CD4-positive, alpha-beta T cell treated with Interleukin-4 for 4 hours (primary cell): ENCODE measurements around the gene ADH4.

Source experiments
- DNase-seq: peaks from one replicate; pipeline ENCODE4 v3.0.0-alpha.2; 2020

ADH4 gene

DNA sequence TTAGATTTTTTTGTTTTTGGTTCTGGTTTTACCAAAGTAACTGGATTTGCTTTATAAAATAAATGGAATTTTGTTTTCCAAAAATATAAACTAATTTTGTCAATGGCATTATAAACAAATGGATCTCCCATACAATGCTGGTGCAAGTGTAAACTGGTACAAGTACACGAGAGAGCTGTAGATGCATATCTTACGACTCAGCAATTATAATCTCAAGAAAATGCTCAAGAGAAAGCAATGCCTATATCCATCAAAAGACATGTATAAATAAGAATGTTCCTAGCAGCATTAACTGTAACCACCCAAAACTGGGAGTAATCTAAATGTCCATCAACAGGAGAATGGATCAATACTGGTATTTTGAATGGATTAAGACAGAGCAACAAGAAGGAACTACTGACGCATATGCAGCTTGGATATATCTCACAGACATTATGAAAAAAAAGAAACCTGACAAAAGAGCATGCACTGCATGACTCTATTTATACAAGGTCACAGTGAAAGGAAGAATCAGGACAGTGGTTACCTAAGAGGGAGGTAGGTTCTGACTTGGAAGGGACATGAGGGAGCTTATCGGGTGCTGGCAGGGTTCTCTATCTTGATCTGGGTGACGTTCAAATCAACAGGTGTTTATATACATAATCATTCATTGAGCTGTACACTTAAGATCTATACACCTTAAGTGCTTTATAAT, 65.0 kb downstream of the ADH4 start:
- no peak for DNase-seq

DNA sequence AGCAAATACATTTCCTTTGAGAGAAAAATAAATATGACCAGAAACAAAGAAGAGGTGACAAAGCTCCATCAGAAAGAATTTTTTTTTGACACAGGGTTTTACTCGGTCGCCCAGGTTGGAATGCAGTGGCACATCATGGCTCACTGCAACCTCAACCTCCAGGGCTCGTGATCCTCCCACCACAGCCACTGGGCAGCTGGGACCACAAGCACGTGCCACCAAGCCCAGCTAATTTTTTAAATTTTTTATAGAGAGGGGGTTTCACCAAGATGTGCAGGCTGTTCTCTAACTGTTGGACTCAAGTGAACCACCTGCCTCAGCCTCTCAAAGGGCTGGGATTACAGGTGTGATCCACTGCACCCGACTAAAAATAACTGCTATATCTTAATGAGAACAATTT, 65.8 kb downstream of the ADH4 start:
- no peak for DNase-seq

DNA sequence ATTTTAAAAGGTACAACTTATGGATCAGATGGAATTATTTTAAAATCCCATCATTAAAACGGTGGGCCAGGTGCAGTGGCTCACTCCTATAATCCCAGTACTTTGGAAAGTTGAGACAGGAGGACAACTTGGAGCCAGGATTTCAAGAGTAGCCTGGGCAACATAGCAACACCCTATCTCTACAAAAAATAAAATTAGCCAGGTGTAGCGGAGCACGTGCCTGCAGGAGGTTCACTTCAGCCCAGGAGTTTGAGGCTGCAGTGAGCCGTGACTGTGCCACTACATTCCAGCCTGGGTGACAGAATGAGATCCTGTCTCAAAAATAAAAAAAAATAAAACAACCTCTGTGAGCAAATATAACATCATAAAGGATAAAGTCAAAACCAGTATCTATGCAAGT, 66.9 kb downstream of the ADH4 start:
- no peak for DNase-seq

DNA sequence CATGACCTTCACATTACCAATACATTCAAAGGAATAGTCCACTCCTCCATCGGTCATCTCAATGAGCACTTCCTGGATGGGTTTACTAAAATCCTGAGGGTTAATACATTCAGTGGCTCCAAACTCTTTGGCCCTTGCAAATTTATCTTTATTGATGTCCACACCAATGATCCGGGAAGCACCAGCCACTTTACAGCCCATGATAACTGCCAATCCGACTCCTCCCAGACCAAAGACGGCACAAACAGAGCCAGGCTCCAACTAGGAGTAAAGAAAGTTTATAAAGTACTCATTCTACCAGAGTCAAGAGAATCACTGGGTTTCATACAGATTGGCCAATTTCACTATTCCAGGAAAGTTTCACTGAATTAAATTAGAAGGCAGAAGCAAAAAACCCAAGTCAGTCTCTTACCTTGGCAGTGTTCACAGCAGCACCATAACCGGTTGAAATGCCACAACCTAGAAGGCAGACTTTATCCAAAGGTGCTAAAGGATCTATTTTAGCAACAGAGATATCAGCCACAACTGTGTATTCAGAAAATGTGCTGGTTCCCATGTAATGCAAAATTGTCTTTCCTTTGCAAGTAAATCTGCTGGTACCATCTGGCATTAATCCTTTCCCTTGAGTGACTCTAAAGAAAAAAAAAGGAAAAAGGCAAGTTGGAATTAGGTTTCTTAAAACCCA, 67.7 kb downstream of the ADH4 start:
- DNase-seq = no peak

GRCh38 chr4:99074816-99075215, 69.3 kb downstream of the ADH4 start:
- DNase-seq = no peak
